HK-2 (cell line): ENCODE data around the gene SPIN2A.
"Not testable (repeated sequence)": the region's sequence is repeated elsewhere in the genome, so short reads cannot be mapped to it uniquely, and the experiment has no call there.

Experiments used
- DNase-seq: peaks from one replicate; pipeline ENCODE4 v3.0.0-alpha.2; 2018; ENCODE audit not compliant: unreplicated experiment

Gene SPIN2A

DNA sequence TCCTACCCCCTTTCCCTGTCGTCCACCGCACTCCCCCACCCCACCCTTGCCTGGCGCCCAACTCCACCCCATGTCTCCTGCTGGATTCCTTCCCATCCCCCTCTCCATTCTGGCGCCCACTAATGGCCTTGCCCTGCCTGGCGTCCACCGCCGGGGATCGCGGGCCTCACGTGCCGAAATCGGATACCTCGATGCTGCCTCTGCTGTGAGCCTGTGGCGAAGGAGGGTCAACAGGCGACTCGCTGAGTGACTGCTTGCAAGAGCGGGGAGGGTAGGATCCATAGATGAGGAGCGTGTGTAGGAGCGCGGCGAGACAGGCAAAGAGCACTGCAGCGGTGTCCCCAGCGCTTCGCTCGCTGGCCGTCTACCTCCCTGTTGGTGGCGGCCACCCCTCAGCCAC, at the start of gene SPIN2A:
Gene SPIN2A (minus strand): TSS at position 325 of the 400 bp plus-strand sequence. CDS start 800 bp downstream, outside the sequence.
- DNase-seq, result not testable (repeated sequence)

DNA sequence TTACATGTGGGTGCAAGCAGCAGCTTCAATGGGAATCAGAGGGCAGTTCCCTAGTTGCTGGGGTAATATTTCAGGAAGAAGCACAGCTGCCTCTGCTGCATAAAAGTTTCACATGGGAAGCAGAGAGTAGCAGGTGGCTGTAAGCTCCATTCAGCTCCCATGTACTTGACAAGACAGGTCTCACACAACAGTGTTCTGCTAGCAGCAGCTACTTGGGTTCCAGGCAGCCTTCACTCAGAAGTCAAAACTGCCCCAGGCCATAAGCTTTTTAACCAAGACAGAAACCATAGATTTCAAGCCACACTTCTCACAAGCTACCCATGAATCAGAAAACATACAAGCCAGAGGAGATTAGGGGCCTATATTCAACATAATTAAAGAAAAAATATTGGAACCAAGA, 41.4 kb upstream of the SPIN2A start:
- DNase-seq, result no peak

DNA sequence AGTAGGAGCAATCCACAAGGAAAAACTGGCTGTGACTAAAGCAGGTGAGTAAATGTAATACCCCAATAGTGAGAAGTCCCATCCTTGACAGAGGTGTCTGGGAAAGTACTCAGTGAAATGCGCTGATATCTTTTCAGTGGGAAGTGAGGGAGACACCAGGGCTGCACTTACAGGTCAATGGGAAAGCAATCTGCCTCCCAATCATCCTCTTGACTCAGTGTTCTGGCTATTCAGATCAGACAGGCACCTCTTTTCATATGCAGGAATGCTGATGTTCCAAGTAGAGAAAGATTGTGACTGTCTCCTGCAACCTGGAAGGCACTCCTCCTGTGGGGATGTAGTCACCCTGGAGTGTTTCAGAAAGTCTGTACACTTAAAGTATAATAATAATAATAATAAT, 39.9 kb upstream of the SPIN2A start:
- no peak for DNase-seq

DNA sequence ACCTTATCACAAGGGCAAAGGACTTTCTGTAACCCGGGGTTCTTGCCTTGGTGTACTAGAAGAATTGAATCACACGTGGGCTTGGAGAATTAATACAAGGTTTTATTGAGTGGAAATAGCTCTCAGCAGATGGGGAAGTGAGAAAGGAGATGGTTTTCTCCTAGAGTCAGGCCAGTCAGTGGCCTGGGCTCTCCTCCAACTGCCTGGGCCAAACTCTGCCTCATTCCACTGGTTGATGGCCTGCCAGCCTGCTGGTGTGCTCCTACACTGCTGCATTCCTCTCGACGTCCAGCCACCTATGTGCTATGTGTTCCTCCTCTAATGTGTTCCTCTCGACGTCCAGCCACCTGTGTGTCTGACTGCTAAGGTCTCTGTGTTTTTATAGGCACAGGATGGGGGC, 35.3 kb upstream of the SPIN2A start:
- DNase-seq, result no peak

DNA sequence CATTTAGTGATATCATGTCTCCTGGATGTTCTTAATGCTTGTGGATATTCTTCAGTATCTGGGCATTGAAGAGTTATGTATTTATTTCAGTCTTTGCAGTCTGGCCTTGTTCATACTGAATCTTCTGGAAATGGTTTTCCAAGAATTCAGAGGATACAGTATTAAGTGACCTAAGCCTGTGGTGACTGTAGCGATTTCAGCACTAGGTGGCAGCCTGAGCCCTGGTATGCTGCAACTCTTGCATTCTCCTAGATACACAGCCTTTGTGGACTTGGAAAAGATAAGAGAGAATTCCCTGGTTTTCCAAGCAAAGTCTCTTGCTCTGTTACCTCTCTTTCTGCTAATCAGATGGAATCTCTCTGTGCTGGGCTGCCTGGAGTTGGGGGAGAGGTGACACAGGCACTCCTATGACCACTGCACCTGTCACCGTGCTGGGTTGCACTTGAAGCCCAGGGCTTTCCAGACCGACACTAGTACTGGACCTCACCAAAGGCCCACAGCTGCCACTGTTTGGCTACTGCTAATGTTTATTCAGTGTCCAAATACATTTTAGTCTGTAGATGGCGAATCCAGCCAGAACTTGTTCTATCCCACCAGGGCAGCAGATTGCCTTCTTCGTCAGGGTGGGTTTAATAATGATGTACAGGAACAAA, 19.3 kb upstream of the SPIN2A start:
- DNase-seq, result peak; percentile 22

DNA sequence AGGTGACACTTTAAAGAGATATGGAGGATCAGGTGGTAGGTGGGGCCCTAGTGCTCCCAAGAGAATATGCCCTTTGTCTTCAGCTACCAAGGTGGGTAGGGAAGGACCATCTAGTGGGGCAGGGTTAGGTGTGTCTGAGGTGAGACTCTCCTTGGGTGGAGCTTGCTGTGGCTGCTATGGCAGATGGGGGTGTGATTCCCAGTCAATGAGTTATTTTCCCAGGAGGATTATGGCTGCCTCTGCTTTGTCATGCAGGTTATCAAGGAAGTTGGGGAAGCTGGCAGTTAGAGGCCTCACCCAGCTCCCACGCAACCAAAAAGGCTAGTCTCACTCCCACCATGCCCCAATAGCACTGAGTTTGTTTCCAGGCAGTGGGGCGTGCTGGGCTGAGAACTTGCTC, 18.0 kb upstream of the SPIN2A start:
- DNase-seq, result no peak

DNA sequence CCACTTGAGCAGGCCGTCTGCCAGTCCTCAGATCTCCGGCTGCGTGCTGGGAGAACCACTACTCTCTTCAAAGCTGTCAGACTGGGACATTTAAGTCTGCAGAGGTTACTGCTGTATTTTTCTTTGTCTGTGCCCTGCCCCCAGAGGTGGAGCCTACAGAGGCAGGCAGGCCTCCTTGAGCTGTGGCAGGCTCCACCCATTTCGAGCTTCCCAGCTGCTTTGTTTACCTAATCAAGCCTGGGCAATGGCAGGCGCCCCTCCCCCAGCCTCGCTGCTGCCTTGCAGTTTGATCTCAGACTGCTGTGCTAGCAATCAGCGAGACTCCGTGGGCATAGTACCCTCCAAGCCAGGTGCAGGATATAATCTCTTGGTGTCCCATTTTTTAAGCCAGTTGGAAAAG, 15.0 kb upstream of the SPIN2A start:
- DNase-seq, result not testable (repeated sequence)

DNA sequence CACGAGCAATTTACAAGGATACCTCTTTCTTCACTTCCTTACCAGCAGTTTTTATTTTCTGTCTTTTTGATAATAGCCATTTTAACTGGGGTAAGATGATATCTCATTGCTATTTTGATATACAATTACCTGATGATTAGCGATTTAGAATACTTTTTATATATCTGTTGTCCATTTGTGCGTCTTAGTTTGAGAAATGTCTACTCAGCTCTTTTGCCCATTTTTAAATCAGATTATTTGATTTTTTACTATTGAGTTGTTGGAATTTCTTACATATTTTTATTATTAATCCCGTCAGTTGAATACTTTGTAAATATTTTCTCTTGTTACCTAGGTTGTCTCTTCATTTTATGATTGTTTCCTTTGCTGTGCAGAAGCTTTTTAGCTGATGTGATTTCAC, 1.5 kb upstream of the SPIN2A start:
- no peak for DNase-seq

DNA sequence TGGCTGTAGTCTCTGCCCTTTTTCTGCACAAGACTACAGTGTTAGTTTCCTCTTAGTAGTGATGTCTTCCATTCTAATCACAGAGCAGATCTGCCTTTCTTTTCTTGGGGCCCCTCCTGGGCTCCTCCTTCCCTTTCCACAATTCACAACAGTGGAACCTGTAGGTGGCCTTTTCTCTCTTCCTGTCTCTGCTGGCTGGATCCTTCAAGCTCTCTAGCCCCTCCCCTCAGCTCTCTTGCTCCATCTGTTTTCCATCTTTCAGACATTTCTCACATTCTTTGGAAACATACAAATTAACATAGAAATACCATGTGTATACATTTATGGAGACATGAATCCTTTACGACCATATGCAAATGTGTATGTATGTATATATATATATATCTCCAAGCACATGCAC, 304 bp upstream of the SPIN2A start:
- DNase-seq, result no peak

DNA sequence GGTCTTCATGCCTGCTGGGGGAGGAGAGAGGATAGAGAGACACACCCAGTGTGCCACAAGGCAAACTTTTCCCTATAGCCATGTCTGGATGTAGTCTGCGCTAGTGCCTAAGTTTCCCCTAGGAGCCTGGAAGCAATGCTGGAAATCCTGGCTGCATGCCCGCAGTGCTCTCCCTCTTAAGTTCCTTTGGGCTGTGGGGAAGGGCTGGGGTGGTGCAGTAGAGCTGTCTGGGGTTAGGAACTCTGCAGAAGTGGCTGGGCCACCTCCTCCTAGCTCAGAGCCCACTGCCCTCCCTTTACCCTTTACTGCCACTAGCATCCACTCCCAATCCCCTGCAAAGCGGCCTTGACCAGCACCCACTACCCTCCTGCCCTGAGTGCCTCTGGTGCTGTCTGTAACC, 608 bp downstream of the SPIN2A start:
- not testable (repeated sequence) for DNase-seq

DNA sequence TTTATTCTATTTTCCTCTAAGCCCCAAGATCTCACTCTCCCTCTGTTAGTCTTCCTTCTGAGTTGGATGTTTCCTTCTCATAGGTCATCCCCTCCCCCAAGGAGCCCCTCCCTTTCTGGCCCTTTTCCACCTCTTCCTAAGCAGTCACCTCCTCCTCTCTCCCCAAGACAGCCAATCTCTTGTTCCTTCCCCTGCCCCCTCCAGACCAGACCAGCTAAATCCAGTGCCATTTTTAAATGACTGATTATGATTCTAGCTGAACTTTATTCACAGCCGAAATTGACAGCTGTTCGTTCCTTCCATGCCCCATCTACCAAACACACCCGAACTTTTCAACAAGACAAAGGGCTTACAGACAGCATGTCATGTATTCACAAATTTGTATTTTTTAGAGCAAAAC, 1.9 kb downstream of the SPIN2A start:
- no peak for DNase-seq

DNA sequence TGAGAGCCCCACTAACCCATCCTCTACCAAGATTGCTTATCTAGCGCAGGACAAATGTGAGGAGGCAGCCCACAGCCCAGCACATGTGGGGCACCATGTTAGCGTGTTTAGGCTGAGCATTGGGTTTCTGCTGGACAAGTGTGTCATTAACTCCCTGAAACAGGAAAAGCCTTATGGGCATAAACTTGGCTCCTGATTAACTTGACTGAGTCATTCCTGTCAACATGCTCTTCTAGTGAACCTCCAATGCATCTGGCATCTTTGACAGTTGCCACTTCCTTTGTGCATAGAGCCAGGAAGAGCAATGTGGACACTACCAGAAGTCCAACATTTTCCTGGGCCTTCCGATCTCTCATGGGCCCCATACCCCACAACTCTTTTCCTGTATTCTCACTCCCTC, 2.5 kb downstream of the SPIN2A start:
- DNase-seq, result no peak

DNA sequence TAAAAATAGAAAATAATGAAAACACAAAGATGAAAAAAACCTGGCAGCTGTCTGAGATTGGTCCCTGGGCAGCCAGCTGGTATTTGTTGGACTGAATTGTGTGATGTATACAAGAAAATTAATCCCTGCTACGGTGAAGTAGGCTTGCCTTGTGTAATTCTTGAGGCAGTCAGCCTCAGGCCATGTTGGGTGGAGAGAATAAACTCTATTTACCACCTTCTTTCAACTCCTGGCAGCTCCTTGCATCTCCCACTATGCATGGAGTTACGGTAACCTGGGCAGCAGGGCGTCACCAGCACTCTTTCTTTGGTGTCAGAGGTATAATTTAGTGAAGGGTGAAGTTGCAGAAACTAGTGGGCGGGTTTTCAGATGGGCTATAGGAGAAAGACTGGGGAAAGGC, 3.5 kb downstream of the SPIN2A start:
- DNase-seq, result no peak

DNA sequence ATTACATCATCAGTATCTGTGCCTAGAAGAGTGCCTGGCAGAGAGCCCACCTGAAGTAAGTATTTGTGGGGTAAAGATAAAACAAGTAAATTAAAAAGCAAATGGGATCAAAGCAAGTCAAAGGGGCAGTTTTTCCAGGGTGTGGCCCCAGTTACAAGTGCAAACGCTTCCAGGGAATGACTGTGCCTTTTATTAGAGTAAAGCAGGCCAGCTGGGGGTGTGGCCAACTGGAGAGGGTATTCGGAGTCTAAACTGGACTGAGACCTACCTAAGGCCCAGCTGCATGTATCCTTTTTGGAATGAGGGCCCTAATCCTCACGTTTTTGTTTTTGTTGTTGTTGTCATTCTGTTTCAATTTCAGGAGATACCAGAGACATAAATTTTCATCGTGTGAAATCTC, 3.9 kb downstream of the SPIN2A start:
- not testable (repeated sequence) for DNase-seq

DNA sequence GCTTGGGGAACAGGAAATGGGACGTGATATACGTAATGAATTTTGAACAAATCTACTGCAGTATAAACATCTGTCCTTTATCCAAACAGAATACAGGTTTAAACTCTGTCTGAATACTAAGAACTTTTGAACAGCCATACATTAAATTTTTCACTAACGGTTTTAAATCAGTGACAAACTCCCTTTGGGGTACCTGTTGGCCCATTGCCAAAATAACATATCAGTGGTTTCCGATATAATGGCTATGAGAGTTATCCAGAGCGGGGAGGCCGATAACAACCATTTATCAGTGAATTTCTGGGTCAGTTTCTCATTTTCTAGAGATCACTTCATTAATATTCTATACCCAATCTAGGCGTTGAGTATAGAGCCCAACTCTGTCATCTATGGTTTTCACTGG, 5.2 kb downstream of the SPIN2A start:
- DNase-seq, result no peak

DNA sequence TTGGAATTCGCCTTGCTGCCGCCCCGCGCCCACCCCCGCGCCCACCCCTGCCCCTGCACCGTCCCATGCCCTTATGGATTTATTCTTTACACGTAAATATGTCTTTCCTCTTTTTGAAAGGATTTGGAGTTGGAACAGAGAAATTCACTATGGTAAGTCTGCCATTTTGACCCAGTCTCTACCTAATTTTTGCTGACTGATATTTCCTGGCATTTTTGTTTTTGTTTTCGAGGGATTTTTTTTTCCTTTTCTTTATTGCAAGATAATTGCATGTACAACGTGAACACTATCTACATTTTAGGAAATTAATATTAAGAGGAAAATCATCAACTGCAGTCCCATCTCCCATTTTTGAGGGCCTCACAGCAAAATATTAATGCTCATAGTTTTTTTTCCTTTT, 15.4 kb downstream of the SPIN2A start:
- no peak for DNase-seq

DNA sequence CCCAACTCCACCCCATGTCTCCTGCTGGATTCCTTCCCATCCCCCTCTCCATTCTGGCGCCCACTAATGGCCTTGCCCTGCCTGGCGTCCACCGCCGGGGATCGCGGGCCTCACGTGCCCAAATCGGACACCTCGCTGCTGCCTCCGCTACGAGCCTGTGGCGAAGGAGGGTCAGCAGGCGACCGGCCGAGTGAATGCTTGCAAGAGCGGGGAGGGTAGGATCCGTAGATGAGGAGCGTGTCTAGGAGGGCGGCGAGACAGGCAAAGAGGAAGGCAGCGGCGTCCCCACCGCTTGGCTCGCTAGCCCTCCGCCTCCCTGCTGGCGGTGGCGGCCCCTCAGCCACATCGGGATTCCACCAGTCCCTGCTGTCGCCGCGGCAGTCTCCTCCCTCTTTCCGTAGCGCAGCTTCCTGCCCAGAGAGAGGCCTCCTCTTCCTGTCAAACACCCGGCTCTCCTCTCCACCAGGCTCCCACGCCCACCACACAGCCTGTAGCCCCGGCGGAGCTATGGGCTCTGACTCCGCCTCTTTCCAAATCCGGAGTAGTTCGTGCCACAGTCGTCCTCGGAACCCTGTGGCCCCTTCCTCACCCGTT, 15.9 kb downstream of the SPIN2A start, which contains the start of gene SPIN2B:
Gene SPIN2B (minus strand): TSS at position 387 of the 594 bp plus-strand sequence.
- DNase-seq, result peak; percentile 82

DNA sequence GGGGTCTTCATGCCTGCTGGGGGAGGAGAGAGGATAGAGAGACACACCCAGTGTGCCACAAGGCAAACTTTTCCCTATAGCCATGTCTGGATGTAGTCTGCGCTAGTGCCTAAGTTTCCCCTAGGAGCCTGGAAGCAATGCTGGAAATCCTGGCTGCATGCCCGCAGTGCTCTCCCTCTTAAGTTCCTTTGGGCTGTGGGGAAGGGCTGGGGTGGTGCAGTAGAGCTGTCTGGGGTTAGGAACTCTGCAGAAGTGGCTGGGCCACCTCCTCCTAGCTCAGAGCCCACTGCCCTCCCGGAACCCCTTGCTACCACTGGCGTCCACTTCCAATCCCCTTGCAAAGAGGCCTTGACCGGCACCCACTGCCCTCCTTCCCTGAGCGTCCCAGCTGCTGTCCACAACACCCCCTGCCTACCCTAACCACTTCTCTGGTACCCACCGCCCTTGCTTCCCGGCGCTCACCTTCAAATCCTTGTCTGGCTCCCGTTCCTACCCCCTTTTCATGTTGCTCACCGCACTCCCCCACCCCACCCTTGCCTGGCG, 16.5 kb downstream of the SPIN2A start:
- not testable (repeated sequence) for DNase-seq

DNA sequence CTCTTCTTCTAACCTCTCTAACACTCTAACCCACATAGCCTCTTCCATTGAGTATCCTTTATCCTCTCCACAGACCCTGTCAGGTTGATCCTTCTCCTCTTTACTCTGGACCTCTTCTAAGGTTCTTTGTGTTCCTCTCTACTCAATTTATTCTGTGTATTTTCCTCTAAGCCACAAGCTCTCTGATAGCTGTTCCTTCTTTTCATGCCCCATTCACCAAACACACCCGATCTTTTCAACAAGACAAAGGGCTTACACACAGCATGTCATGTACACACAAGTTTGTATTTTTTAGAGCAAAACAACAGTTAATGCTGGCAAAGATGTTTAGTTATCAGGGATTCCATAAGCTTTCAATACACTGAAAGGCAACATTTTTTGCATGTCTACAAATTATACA, 17.8 kb downstream of the SPIN2A start:
- DNase-seq, result no peak

DNA sequence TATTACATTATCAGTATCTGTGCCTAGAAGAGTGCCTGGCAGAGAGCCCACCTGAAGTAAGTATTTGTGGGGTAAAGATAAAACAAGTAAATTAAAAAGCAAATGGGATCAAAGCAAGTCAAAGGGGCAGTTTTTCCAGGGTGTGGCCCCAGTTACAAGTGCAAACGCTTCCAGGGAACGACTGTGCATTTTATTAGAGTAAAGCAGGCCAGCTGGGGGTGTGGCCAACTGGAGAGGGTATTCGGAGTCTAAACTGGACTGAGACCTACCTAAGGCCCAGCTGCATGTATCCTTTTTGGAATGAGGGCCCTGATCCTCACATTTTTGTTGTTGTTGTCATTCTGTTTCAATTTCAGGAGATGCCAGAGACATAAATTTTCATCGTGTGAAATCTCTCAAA, 19.6 kb downstream of the SPIN2A start:
- DNase-seq, result not testable (repeated sequence)

DNA sequence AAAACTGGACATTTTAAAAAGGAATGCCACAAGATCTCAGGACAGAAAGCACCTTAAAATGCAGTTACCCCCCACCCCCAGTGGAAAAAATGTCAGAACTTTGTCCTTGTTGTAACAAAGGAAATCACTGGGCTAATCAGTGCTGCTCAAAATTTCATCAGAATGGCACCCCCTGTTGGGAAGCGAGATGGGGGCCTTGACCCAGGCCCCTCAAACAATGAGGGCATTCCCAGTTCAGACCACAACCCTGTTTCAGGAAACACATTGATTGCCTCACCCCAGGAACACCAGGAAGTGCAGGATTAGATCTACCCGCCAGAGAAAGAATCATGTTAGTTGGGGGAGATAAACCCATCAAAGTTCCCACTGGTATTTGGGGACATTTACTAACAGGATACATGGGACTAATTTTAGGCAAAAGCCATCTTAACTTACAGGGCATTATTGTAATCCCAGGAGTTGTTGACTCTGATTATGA, 32.2 kb downstream of the SPIN2A start:
- DNase-seq, result no peak

DNA sequence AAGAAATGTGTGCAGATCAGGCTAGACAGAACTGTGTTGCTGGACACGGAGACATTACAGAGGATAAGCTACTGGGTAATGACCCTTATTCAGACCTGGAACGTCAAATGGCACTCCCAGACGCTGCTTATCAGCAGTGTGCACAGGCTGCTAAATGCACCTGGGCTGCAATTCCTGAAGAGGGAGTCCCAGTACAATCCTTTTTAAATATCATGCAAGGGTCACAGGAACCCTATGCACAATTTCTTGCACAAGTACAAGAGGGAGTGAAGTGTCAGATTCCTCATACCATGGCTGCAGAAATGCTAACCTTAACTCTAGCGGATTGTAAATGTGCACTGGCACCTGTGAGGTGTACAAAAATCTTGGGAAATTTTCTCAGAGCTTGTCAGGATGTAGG, 32.8 kb downstream of the SPIN2A start:
- DNase-seq, result no peak

DNA sequence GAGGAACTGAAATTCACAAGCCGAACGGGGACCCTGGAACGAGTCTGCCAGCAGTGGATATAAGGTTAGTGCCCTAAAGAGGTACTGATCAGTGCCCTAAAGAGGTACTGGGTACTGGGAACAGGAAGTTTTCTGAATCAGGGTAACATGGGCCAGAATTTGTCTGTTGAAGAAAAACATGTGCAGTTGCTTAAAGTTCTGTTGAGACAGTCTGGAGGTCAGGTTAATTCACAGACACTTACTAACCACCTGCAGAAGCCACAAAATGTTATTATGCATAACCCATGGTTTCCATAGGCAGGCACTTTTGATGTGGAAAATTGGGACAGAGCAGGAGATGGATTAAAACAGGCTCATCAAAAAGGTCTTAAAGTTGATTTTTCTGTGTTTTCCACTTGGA, 33.7 kb downstream of the SPIN2A start:
- DNase-seq, result no peak
